ENCODE data around the gene SUSD6.

DNA sequence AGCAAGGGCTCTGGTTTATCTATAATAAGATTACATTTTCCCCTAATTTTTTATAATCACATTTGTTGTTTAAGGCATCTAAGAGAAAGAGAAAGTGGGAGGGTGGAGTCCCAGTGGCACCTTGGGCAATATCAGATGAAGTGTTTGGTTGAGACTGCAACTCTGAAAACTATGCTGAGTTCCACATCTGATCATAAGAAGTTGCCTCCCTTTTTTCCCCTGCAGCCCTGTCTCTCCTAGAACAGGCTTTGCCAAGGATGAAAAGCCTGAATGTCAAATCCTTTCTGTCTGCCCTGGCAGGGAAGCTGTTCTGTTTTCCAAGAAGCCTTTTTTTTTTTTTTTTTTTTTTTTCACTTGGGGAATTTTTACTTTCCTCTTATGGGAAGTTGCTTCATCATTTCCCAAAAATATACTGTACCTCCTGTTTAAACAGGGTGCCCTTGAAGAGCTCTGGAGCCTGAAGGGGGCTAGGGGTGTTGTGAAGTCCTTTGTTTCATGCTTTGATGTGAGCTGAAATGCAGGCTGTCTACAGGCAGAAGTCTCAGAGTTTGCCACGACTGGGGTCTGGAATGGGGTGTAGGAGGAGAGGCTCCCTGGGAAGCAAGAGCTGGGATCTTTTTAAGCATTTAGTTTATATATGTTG is 71.3 kb downstream of the SUSD6 start:
- TF ChIP-seq, protein P1, sequence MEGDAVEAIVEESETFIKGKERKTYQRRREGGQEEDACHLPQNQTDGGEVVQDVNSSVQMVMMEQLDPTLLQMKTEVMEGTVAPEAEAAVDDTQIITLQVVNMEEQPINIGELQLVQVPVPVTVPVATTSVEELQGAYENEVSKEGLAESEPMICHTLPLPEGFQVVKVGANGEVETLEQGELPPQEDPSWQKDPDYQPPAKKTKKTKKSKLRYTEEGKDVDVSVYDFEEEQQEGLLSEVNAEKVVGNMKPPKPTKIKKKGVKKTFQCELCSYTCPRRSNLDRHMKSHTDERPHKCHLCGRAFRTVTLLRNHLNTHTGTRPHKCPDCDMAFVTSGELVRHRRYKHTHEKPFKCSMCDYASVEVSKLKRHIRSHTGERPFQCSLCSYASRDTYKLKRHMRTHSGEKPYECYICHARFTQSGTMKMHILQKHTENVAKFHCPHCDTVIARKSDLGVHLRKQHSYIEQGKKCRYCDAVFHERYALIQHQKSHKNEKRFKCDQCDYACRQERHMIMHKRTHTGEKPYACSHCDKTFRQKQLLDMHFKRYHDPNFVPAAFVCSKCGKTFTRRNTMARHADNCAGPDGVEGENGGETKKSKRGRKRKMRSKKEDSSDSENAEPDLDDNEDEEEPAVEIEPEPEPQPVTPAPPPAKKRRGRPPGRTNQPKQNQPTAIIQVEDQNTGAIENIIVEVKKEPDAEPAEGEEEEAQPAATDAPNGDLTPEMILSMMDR (IDR thresholded peaks at IDR 0.05): no peak
- no peak for TF ChIP-seq POLR2A (IDR thresholded peaks at IDR 0.05)

Measured in lower leg skin (tissue), 3 donors.